T-helper 2 cell treated with Interferon-gamma antibody and Interleukin-4, amounts not matched to agents 5 μg/mL and 100 μg/mL, for 36 hours (primary cell): ENCODE data around the gene PTPRT.

Experiments
- DNase-seq: peaks from one replicate; pipeline ENCODE4 v3.0.0; 2021; ENCODE audit warnings: low spot score
- H3K27ac Mint-ChIP-seq: one replicate; pipeline ENCODE4 v1.8.0; 2021; ENCODE audit warnings: mild to moderate bottlenecking, mixed read lengths
- H3K27me3 Mint-ChIP-seq: one replicate; pipeline ENCODE4 v1.8.0; 2021; ENCODE audit warnings: low read depth, mixed read lengths
- H3K36me3 Mint-ChIP-seq: one replicate; pipeline ENCODE4 v1.8.0; 2021; ENCODE audit warnings: low read depth, mixed read lengths
- H3K4me1 Mint-ChIP-seq: one replicate; pipeline ENCODE4 v1.8.0; 2021; ENCODE audit warnings: low read depth, mixed read lengths
- H3K4me3 Mint-ChIP-seq: one replicate; pipeline ENCODE4 v1.8.0; 2022; ENCODE audit warnings: mild to moderate bottlenecking, moderate library complexity, mixed read lengths
- H3K9me3 Mint-ChIP-seq: one replicate; pipeline ENCODE4 v1.8.0; 2021; ENCODE audit warnings: mixed read lengths

Gene PTPRT

DNA sequence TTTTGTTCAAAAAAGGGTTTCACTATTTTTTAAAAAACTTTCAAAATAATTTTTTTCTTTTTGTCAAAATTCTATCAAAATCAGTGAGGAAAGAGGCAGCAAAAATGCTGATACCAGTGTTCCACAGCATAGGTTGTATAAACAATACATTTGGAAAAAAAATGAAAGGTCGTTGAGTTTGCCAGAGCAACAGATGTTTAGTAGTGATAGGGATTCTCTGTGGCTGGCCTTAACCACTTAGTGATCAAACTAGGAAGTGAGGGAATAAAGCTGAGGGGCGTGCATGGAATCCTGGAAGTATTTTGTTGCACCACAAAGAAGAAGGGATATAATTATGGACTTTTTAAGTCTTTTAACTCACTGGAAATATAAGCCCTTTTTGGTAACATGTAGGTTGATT is 1016.3 kb downstream of the PTPRT start:
- H3K27ac Mint-ChIP-seq = no peak overlapping the region
- H3K9me3 Mint-ChIP-seq = no peaks in the 10 kb centered on the region
- no peaks in the 10 kb centered on the region for H3K27me3 Mint-ChIP-seq
- no peak overlapping the region for H3K4me3 Mint-ChIP-seq
- H3K4me1 Mint-ChIP-seq = no peaks in the 10 kb centered on the region
- no peaks in the 10 kb centered on the region for H3K36me3 Mint-ChIP-seq
- DNase-seq = no peak

DNA sequence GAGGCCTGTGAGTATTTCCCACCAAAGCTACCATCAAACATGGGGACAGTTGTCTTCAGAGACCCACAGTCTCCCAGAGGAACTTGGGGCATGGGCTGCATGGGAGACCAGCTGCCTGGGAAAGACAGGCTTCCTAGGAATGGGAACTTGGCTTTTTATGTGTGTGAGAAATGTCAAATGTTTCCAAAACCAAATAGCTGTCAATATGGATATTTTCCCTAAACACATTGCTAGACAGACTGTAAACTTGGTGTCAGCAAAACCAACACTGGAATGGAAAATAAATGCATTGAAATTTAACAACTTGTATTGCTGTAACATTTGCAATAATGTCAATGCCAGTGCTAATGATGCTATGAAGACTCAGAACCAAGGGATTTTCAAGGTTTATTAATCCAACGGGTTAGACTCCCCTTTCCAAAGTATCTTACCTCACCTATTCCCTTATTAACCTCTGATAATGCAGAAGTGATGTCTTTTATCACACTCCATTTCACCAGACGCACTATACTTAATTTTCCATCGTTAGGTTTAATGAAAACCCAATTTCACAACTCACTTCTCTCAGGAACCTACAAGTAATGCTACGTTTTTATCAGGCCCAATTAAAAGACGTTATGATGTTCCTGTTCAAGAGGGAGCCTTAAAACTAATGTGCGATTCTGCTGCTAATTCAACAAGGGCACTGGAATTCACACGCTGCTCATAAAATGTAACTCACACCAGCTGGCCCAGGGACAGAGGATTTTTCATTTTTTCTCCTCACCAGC is 1025.4 kb downstream of the PTPRT start:
- H3K27ac Mint-ChIP-seq = no peak overlapping the region
- no peaks in the 10 kb centered on the region for H3K27me3 Mint-ChIP-seq
- H3K4me3 Mint-ChIP-seq = no peak overlapping the region
- H3K36me3 Mint-ChIP-seq = no peaks in the 10 kb centered on the region
- H3K9me3 Mint-ChIP-seq = peaks cover 3% of the 10 kb centered on the region
- no peak for DNase-seq
- no peaks in the 10 kb centered on the region for H3K4me1 Mint-ChIP-seq

DNA sequence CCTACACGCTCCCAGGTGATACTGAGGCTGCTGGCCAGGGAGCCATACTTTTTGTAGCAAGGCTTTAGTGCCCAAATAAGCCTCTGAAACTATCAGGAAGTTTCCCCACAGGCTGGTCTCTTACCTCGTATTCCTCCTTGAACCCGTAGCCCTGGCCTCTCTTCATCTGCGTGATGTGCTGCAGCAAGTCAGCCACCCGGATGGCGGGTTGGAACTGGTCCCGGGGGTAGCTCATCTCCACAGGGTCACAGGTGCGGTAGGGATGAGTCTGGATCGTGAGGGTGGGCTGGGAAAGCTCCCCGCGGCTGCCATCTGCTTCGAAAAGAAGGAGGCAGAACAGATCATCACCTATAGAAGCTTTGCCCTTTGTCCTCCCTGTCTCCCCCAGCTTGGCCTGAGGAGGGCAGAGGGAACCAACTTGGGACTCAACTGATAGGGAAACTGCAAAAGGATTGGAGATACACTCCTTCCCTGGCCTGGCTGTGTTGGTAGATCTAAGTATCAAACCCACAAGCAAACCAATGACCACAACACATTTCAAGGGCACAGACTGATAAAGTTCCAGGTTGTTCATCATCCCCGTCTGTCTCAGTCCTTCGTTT is 1028.4 kb downstream of the PTPRT start:
- H3K27ac Mint-ChIP-seq = no peak overlapping the region
- no peaks in the 10 kb centered on the region for H3K36me3 Mint-ChIP-seq
- H3K27me3 Mint-ChIP-seq = no peaks in the 10 kb centered on the region
- peaks cover 3% of the 10 kb centered on the region for H3K9me3 Mint-ChIP-seq
- no peak for DNase-seq
- H3K4me3 Mint-ChIP-seq = no peak overlapping the region
- no peaks in the 10 kb centered on the region for H3K4me1 Mint-ChIP-seq

DNA sequence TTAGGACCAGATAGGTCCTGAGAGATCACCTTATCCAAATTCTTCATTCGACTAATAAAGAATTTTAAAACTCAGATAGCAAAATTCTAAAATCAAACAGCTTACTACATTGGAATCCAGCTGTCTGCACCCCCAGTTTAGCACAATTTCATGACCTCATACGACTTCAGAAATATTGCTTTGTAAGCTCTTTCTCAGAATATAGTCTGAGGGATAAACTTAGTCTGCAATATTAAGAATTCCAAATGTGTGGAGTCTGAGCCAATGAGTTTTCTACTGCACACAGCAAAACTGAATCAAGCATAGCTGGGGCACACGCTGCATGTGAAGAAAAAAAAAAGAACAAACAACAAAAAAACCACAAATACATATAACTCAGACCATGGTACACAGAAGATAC is 1029.9 kb downstream of the PTPRT start:
- Mint-ChIP-seq H3K4me1 (no peaks in the 10 kb centered on the region), H3K27me3 (no peaks in the 10 kb centered on the region), H3K36me3 (no peaks in the 10 kb centered on the region), H3K27ac (no peak overlapping the region), H3K4me3 (no peak overlapping the region), H3K9me3 (peaks cover 3% of the 10 kb centered on the region)
- no peak for DNase-seq

DNA sequence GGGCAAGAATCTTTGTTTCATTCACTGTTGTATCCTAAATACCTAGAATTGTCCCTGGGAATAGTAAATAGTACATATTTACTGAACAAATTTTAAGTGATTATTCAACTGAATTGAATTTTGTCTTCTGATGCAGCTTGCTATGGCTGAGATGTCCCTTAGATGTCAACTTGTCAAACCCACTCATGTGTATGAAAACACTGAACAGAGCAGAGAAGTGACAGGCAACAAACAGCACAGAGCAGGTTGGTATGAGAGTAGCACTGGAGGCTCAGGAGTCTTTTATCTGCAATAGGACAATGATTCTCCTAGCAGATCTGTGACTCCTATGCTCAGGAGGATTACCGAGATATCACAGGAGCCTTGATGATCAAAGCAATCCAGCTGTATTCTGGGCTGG is 1031.4 kb downstream of the PTPRT start:
- Mint-ChIP-seq H3K4me3 (no peak overlapping the region), H3K9me3 (peaks cover under 1% of the 10 kb centered on the region), H3K36me3 (no peaks in the 10 kb centered on the region), H3K4me1 (no peaks in the 10 kb centered on the region), H3K27ac (no peak overlapping the region), H3K27me3 (no peaks in the 10 kb centered on the region)
- DNase-seq = no peak

DNA sequence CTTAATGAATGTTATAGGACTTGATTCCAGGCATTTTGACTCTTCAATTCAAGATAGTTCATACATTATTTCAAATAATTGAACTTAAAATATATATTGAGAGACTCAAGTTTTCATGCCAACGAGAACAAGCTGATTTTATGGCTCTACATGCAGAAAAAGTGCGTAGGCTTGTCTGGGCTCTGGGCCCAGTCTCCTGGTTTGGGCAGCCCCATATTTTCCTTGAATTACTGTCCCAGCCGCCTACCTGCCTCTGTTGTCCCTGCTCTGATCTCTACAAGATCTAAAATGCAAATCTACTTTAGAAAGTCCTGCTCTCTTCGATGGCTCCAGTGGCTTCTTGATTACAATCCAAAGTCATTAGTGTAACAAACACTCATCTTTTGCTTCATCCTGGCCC is 1034.1 kb downstream of the PTPRT start:
- no peaks in the 10 kb centered on the region for H3K4me1 Mint-ChIP-seq
- no peak overlapping the region for H3K27ac Mint-ChIP-seq
- DNase-seq = no peak
- H3K9me3 Mint-ChIP-seq = peaks cover 12% of the 10 kb centered on the region
- no peak overlapping the region for H3K4me3 Mint-ChIP-seq
- no peaks in the 10 kb centered on the region for H3K27me3 Mint-ChIP-seq
- no peaks in the 10 kb centered on the region for H3K36me3 Mint-ChIP-seq

DNA sequence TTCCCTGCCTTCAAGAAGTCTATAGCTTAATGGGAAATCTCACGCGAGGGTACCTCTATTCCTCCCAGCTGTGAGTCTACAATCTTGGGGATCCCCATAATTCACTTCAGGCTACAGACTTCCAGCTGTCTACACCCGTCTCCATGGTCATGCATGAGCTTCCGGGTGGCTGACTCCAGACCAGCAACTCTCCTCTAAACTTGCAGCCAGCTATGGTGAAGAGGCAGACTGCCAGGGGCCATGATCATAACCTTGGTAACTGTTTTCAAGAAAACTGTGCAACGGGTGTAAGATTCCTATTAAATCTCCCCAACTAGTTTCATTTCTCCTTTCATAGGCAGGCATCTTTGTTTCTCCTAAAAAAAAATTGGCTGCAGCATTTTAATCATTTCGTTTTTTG is 1037.1 kb downstream of the PTPRT start:
- no peaks in the 10 kb centered on the region for H3K4me1 Mint-ChIP-seq
- H3K36me3 Mint-ChIP-seq = no peaks in the 10 kb centered on the region
- no peak overlapping the region for H3K27ac Mint-ChIP-seq
- H3K27me3 Mint-ChIP-seq = no peaks in the 10 kb centered on the region
- H3K9me3 Mint-ChIP-seq = peaks cover 18% of the 10 kb centered on the region
- DNase-seq = no peak
- H3K4me3 Mint-ChIP-seq = no peak overlapping the region

DNA sequence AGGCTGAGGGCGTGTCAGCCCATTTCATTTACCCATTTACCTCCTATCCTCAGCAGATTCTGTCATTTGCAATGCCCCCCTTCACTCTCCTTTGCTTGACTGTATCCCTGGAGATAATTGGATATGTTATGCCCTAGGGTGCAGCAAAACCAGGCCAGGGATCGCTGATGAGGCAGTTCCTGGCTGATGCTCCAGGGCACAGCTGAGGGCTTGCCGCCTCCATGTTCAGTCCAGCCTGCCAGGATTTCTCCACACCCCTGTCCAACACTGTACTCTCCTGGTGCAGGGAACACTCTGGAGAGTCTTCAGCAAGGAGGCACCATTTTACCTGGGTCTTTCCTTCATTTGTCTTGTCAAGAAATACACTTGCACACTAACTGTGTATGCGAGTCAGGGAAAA is 1039.5 kb downstream of the PTPRT start:
- H3K27me3 Mint-ChIP-seq = no peaks in the 10 kb centered on the region
- peaks cover 22% of the 10 kb centered on the region for H3K9me3 Mint-ChIP-seq
- DNase-seq = no peak
- H3K4me1 Mint-ChIP-seq = no peaks in the 10 kb centered on the region
- no peak overlapping the region for H3K27ac Mint-ChIP-seq
- no peak overlapping the region for H3K4me3 Mint-ChIP-seq
- H3K36me3 Mint-ChIP-seq = no peaks in the 10 kb centered on the region

DNA sequence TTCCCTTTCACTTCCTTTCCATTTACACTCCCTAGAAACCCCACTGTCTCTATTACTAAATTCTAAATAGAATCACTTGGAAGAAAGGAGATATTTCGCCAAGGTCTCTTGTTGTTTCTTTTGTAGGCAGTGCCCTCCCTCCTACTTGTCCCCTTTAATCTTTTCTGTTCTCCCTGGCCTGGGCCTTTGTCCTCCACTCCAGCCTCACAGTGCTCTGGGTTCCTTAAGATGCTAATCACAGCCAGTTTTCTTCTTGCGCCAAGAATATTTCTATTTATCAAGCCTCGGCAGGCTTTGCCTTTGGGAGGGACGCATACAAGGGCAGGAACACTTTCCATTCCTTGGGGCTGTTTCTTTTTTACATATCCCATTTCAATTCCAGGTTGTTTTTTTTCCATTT is 1051.0 kb downstream of the PTPRT start:
- Mint-ChIP-seq H3K4me3 (no peak overlapping the region), H3K27me3 (no peaks in the 10 kb centered on the region), H3K27ac (no peak overlapping the region), H3K4me1 (no peaks in the 10 kb centered on the region), H3K36me3 (no peaks in the 10 kb centered on the region), H3K9me3 (no peaks in the 10 kb centered on the region)
- no peak for DNase-seq

DNA sequence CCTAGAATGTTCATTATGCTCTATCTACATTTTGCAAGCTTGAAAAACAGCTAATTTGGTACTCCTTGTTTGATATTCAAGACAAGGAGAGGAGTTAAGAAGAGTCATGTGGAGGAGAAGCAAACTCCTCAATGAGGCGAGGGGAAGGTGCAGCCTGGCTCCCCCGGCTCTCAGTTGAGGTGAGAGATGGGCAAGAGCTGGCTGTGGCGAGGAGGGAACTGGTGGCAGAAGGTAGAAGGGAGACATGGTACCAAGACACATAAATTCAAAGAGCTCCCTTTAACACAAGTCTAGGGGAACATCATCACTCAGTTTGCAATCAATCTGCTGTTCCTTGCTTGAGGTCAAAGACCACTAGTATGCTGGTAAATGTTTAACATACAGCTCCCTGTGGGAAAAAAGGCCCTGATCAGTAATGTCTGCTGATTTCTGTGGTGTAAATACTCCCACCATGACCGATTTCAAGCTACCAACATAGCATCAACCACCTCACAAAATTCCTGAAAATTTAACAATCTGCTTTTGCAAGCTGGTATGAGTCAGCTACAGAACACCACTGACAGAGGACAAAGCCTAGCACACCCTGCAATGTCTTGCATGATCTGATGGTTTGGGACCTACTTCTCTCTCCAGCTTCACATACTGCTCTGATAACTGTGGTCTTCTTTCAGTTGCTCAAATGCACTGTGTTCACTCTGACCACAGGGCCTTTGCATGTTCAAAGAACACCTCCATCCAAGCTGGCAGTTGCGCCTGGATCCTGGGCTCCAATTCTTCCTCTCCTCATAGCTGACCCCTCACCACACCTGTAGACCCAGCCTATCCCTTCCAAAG is 1055.2 kb downstream of the PTPRT start:
- H3K9me3 Mint-ChIP-seq = no peaks in the 10 kb centered on the region
- no peak overlapping the region for H3K4me3 Mint-ChIP-seq
- no peaks in the 10 kb centered on the region for H3K36me3 Mint-ChIP-seq
- no peak for DNase-seq
- no peaks in the 10 kb centered on the region for H3K27me3 Mint-ChIP-seq
- no peaks in the 10 kb centered on the region for H3K4me1 Mint-ChIP-seq
- H3K27ac Mint-ChIP-seq = no peak overlapping the region

DNA sequence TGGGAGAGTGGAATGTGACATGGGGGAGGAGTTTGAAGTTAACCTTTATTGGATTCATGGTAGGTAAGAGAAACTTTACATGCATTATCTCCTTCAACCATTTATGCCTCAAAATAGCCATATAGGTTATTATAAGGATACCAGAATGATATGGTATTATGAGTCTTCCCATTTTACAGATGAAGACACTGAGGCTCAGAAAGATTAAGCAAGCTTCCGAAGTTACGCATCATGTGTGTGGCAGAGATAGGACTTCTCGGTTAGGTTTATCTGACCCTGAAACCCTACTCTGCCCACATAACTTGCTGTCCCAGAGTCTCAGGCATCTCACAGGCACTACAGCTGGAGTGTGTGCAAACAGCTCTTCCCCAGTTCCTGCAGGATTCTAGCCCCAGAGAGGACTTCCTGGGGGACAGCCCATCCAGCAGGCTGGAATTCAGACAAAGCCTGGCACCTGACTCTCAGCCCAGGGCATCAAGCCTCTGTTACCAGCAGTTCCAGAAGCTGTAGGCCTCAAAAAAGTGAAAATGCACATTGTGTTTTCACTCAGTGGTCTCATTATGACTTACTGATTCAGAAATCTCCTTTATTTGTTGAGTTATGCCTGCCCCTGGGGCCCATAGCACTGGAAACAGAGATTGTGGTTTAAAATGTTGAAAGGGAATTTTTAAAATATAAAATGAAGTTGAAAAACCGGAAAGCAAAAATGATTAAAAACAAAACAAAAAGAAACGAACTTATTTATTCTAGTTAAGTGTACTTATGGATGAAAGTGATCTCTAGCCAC is 1058.7 kb downstream of the PTPRT start:
- H3K27ac Mint-ChIP-seq = no peak overlapping the region
- no peaks in the 10 kb centered on the region for H3K27me3 Mint-ChIP-seq
- no peaks in the 10 kb centered on the region for H3K4me1 Mint-ChIP-seq
- H3K9me3 Mint-ChIP-seq = no peaks in the 10 kb centered on the region
- no peak overlapping the region for H3K4me3 Mint-ChIP-seq
- DNase-seq = no peak
- H3K36me3 Mint-ChIP-seq = no peaks in the 10 kb centered on the region

DNA sequence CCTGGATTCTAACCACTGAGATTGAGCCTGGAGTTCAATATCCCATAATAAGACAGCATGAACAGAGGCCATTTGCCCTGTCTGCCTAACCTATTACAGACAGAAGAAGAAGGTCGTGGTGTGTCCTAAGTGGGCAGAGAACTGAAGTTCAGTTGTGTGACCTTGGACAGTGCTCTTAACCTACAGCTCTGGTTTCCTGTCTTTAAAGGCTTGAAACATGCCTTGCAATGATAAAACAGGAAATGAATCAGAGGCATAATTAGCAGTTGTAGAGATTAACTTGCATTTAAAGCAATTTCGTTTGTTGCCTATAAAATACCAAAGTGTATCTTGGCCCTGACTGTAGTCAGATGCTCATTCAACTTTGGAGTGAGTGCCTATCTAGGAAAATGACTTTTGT is 1064.3 kb downstream of the PTPRT start:
- Mint-ChIP-seq H3K9me3 (no peaks in the 10 kb centered on the region), H3K27me3 (no peaks in the 10 kb centered on the region), H3K4me3 (no peak overlapping the region), H3K36me3 (no peaks in the 10 kb centered on the region), H3K4me1 (no peaks in the 10 kb centered on the region), H3K27ac (no peak overlapping the region)
- no peak for DNase-seq

DNA sequence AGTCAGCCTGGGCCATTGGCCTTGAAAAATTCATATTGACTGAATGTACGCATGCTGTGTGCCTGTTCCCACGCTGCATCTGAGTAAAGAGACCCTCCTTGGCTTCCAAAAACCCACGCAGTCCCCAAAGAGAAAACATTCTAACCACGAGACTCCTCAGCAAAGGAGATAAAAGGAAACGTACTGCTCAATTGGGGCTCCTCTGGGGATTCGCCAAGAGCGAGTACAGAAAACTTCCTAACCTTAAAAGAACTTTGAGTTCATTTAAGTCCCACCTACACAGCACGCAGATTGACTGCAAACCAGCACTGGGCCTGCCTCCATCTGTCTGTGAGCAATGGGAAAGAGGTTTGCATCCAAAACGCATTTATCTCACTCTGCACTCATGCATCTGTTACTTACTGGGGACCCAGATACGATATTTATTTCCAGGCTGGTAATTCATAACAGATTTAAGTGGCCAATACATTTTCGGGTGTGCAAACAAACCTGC is 1065.7 kb downstream of the PTPRT start:
- no peaks in the 10 kb centered on the region for H3K27me3 Mint-ChIP-seq
- H3K27ac Mint-ChIP-seq = no peak overlapping the region
- no peaks in the 10 kb centered on the region for H3K36me3 Mint-ChIP-seq
- no peaks in the 10 kb centered on the region for H3K4me1 Mint-ChIP-seq
- no peak overlapping the region for H3K4me3 Mint-ChIP-seq
- DNase-seq = no peak
- H3K9me3 Mint-ChIP-seq = no peaks in the 10 kb centered on the region
